Astrocyte of the cerebellum (primary cell): ENCODE data around the gene BAIAP2L1.

Experiments used
- DNase-seq: peaks from one replicate; pipeline ENCODE4 v3.0.0-alpha.2; 2011; ENCODE audit warnings: low read depth
- H3K4me3 ChIP-seq: 2 replicates; pipeline ENCODE4 v1.5.1; 2011; ENCODE audit warnings: mild to moderate bottlenecking, low read depth, low read length, moderate library complexity
- in situ Hi-C: cut with HindIII; loops from 2 replicates; pipeline ENCODE4 v1.10.0; 2017; ENCODE audit warnings: low sequenced_read_pairs
- TF ChIP-seq, protein P1 (sequence below): IDR thresholded peaks from 2 replicates; pipeline ENCODE4 v1.5.1; 2012; ENCODE audit warnings: low read length, low read depth, moderate library complexity, mild to moderate bottlenecking; ENCODE audit errors: missing control alignments

The BAIAP2L1 gene

DNA sequence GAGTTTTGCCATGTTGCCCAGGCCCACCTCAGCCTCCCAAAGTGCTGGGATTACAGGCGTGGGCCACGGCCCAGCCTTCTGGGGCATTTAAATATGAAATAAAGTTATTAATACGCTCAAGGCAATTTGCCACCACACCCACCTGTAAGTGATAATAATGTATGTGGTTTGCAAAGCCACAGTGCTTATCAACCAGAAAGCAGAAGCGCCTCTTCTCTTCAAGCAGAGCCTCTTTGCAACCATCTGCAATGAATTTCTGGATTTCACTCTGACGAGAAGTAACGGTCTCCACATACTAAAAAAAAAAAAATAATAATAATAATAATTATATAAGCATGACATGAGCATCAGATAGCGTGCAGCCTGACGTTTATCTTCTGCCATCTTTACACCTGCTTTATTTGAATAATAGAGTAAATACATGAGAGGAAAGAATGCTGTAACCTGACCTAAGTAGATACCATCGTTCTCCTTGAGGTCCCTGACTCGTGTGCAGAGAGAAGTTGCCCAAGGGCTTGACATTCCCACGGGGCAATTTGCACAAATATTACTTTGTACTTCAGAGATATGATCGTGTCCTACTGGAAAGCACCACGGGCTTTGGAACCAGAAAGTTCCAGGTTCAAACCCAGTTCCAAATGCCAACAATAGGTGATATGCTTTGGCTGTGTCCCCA, 85.4 kb downstream of the BAIAP2L1 start:
- DNase-seq = no peak
- TF ChIP-seq, protein P1, sequence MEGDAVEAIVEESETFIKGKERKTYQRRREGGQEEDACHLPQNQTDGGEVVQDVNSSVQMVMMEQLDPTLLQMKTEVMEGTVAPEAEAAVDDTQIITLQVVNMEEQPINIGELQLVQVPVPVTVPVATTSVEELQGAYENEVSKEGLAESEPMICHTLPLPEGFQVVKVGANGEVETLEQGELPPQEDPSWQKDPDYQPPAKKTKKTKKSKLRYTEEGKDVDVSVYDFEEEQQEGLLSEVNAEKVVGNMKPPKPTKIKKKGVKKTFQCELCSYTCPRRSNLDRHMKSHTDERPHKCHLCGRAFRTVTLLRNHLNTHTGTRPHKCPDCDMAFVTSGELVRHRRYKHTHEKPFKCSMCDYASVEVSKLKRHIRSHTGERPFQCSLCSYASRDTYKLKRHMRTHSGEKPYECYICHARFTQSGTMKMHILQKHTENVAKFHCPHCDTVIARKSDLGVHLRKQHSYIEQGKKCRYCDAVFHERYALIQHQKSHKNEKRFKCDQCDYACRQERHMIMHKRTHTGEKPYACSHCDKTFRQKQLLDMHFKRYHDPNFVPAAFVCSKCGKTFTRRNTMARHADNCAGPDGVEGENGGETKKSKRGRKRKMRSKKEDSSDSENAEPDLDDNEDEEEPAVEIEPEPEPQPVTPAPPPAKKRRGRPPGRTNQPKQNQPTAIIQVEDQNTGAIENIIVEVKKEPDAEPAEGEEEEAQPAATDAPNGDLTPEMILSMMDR = no peak
- H3K4me3 ChIP-seq = no peak overlapping the region
- in situ Hi-C loops = no loop called here

DNA sequence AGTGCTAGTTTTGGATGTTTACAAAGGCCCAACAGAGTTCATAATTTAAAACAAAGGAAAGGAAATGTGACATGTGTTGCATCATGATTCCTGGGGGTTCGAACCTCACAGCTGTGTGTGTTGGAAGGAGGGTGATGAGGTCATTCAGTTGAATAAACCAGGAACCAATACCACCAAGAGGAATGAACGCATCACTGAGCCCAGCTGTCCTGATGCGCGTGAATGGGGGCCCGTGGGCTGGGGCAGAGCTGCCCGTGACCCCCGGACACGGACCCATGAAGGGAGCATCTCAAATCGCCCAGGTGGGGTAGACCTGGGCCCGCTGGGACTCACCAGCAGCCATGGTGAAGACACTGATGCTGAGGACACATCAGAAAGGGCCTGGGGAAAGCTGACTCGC, 86.4 kb downstream of the BAIAP2L1 start:
- no peak overlapping the region for H3K4me3 ChIP-seq
- in situ Hi-C loops = no loop called here
- TF ChIP-seq, protein P1 = no peak
- no peak for DNase-seq

DNA sequence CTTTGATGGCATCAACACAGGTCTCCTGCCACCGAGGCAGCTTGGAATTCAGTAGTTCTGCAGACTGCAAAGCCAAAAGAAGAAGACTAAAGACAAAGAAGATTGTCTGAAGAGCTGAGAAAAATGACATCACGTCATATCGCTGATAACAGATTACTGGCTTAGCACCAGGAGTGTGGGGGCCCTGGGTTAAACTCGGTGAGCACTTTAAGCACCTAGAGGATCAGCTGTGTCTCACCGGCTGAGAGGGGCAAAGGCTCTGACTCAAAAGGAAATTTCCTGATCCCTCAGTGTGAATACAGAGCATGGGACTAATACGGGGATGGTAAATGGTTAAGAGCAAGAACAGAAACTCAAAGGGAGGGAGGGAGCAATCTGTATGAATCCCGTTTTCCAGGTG, 88.7 kb downstream of the BAIAP2L1 start:
- TF ChIP-seq, protein P1 = no peak
- in situ Hi-C loops = no loop called here
- DNase-seq = no peak
- H3K4me3 ChIP-seq = no peak overlapping the region

DNA sequence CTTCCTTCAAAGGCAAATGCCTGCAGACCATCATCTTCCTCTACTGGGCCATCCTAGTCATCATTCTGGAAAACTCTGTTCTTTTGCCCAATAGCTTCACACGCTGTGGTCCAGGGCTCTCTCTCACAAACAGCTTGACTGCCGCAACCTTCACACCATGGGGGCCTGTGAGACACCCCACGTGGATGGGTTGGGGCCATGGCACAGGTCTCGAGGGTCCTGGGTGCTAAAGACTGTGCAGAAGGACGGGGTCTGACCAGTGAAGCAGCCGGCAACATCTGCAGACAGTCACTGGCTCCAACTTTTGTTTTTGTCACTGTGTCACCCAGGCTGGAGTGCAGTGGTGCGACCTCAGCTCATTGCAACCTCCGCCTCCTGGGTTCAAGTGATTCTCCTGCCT, 91.3 kb downstream of the BAIAP2L1 start:
- in situ Hi-C loops = no loop called here
- H3K4me3 ChIP-seq = no peak overlapping the region
- no peak for DNase-seq
- TF ChIP-seq, protein P1 = no peak

DNA sequence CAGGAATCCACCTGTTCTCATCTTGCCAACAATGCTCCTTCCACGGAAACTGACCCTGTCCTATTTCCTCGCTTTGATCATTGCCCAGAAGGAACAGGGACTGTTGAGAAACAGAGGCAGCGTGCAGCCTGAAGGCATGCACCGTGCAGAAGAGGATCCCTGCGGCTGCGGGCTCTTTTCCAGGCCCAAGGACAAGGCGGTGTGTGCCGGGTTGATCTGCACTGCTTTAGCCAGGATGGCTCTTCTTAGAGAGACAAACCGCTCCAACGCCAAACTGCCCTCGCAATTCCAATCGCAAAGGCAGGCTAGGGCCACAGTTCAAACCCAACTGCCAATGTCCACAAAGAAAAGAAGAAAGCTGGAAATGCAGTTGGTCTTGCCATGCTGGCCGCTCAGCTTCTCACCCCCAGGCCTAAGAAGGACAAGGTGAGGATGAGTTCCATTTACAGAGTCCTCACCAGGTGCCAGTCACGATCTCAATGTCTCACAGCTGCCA, 92.9 kb downstream of the BAIAP2L1 start:
- H3K4me3 ChIP-seq = no peak overlapping the region
- TF ChIP-seq, protein P1 = no peak
- no peak for DNase-seq
- in situ Hi-C loops = no loop called here

DNA sequence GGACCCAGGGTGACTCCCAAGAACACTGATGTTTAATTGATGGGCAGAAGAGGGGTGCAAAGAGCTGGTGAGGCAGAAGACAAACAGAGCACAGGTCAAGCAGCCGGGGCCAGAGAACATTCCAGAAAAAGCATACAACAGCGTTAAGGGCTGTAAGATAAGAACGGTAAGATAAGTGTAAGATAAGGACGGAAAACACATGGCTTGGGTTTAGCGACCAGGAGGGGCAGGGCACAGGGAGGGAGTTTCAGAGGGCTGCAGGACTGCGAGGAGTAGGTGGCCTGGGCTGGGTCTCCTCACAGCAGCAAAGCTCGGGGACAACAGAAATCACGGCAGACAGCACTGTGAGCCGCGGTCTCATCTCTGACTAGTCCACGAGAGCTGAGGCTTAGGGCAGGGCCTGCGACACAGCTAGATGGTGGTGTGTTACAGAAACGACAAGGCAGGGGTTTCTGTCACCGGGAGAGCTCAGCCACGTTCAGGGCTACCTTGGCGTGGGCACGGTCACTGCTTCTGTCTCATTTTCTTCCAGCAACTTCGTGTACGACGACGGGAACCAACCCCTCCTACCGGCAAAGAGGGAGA, 94.8 kb downstream of the BAIAP2L1 start:
- TF ChIP-seq, protein P1 = no peak
- H3K4me3 ChIP-seq = no peak overlapping the region
- in situ Hi-C loops = no loop called here
- DNase-seq = no peak
